ENCODE data around the gene DRGX.
A peak's percentile ranks its signal among the peaks of the same experiment; 100 is the strongest.

DRGX gene

GRCh38 chr10:49408519-49409306, 12.8 kb upstream of the DRGX start:
- no peak for DNase-seq

- DNase-seq: peak in 50 of 56 donors; percentile 5 to 85 (median 42)
Measured at GRCh38 chr10:49407552-49408137, 11.8 kb upstream of the DRGX start.

GRCh38 chr10:49407151-49407550, 11.3 kb upstream of the DRGX start:
- DNase-seq: no peak

DNA sequence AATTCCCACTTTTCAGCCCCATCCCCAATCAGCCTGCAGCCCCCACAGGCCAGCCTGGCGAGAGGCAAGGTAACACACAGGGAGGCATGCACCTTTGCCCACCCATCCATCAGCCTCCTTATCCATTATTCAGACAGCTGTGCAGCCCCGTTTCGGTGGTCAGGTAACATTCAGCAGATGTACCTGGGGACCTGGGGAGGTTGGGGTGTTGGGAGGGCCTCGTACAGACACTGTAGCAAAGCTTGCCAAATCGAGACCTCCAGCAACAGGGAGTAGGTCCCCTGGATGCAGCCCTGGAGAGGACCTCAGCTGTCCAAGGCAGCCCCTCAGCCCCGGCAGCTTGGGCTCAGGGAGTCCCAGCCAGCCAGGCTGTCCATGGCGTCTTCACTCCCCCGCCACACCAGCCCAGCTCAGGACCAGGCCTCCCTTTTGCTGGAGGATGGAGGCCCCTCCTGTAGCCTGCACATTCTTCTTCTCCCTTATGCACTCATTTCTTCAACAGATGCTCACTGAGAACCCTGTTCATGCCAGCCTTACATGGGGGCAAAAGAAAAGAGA, 8.5 kb upstream of the DRGX start:
- DNase-seq: no peak

DNA sequence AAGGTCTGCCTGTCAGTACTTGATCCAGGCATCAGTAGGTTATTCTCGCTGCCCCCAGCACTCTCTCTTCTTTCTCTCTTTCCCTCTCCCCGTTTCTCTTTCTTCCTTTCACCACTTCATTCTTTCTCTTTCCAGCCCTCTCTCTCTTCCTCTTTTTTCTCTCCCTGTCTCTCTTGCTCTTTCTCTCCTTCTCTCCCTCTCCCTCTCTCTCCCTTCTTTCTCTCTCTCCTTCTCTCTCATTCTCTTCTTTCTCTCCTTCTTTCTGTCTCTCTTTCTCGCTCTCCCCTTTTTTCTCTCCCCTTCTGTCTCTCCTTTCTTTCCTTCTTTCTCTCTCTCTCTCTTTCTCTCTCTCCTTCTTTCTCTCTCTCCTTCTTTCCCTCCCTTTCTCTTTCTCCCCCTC, 7.5 kb upstream of the DRGX start:
- no peak for DNase-seq

- DNase-seq: no peak
Measured at GRCh38 chr10:49400365-49400764, 4.5 kb upstream of the DRGX start.

- DNase-seq: no peak
Measured at GRCh38 chr10:49398986-49399385, 3.1 kb upstream of the DRGX start.

DNA sequence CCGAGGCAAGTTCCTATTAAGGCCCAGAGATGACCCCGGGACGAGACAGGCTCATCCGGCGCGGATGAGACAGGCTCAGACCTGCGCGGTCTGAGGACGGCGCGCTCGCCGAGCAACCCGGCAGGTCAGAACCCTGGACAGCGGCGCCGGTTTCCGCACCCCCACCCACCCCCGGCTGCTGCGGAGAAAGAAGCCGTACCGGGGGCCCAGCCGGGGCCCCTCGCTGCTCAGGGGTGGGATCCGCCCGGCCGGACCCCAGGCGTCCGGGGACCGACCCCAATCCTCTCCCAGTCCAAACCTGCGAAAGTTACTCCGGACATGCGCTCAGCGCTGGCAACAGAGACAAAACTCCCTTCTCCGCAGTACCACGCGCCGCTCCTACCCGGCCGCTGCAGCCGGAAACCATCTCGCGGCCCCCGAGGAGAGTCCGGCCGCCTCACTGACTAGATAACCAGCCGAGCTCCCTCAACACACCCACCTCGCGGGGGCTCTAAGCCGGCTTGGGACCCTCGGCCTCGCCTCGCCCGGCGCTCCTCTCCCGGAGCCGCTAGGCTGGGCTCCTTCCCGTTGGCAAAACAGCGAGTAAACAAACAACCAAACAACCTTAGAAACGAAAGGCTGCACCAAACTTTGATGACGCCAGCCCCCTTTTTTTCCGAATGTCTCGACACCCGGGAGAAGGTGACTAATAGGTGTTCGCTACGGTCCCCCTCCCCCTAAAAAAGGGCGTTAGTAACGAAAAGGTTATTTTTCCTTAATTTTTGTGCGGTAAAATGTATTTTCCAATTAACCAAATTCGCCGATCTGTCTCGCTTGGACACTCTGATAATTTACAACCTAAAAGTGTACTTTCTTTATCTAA, 2.3 kb upstream of the DRGX start:
- peak in 7 of 56 donors; percentile 8 to 33 (median 14) for DNase-seq

DNA sequence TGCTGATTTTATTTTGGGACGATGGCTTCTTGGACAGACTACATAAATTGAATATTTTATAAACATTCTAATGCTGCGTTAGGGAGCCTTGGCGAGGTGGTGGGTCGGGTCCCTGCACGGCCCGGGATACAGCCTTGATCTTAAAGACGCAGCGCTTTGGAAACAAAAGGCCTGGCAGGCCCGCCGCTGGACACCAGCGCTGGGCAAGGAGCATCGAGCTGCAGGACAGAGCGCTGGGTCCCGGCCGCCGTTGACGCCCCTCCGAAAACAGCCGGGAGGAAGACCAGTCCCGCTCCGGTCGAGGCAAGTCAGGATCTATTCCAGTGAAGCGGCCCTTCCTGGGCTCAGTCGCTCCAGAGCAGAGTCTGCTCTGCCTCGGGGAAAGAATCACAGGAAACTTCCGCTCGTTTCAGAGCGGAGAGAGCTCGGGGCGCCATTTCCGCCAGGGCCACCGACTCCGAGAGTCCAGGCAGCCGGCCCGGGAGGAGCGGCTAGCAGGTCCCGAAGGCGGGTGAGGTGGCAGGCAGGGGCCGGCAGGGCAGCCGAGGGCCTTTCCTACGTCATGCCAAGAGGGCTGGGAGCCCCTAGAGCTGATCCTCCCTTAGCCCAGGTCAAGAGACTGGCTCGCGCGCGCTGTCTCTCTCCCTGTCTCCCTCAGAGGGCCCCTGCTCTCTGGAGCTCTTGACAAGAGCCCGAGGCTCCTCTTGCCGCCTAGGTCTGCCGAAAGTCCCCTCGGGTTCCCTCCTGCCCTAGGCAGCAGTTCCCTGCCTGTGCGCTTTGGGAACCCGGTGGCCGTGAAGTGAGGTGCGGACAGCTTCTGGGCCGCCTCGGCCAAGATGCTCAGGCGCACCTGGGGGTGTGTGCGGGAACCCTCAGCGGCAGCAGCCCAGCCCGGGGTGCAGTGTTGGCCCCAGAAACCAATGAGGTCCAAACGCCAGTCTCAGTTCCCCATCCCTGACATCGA, 1.4 kb upstream of the DRGX start:
- DNase-seq: no peak

- no peak for DNase-seq
Measured at GRCh38 chr10:49396666-49396999, 744 bp upstream of the DRGX start.

- DNase-seq: no peak
Measured at GRCh38 chr10:49394933-49395740, 752 bp downstream of the DRGX start.

DNA sequence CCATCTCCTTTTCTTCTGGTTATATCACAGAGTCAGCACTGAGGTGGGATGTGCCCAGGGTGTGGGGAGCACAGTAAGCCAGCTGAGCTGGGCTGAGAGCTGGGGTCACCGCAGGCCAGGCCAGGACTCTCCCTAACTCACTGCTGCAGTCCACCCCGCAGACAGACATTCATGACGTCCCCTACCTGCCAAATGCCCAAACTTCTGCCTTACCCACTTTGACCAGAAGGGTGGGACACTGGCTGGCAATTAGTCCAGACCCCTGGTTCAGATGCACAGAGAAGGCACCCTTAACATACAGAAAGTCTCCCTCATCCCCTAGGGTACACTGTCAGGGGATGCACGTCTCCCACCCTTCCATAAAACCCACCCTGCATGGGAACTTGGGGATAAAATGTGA, 2.1 kb downstream of the DRGX start:
- DNase-seq: no peak

- no peak for DNase-seq
Measured at GRCh38 chr10:49393301-49393700, 2.6 kb downstream of the DRGX start.

GRCh38 chr10:49389361-49389933, 6.4 kb downstream of the DRGX start:
- no peak for DNase-seq

DNA sequence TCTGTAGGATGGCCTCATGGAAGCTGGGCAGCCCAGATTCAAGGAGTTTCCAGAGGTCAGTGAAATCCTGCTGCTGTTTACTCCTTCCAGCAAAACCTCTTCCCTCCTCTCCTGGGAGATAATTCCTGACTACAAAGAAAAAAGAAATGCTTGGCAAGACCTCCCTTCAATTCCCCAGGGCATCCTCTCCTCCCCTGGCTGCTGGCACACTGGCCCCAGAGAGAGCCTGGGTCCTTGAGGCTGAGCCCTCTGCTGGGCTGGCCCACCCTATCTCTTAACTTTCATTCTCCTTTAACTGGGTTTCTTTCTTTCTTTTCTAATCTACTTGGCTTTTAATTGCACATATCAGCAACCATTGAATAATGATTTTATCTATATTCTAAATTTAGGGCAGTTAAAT, 7.7 kb downstream of the DRGX start:
- no peak for DNase-seq

GRCh38 chr10:49387071-49387470, 8.8 kb downstream of the DRGX start:
- no peak for DNase-seq

DNA sequence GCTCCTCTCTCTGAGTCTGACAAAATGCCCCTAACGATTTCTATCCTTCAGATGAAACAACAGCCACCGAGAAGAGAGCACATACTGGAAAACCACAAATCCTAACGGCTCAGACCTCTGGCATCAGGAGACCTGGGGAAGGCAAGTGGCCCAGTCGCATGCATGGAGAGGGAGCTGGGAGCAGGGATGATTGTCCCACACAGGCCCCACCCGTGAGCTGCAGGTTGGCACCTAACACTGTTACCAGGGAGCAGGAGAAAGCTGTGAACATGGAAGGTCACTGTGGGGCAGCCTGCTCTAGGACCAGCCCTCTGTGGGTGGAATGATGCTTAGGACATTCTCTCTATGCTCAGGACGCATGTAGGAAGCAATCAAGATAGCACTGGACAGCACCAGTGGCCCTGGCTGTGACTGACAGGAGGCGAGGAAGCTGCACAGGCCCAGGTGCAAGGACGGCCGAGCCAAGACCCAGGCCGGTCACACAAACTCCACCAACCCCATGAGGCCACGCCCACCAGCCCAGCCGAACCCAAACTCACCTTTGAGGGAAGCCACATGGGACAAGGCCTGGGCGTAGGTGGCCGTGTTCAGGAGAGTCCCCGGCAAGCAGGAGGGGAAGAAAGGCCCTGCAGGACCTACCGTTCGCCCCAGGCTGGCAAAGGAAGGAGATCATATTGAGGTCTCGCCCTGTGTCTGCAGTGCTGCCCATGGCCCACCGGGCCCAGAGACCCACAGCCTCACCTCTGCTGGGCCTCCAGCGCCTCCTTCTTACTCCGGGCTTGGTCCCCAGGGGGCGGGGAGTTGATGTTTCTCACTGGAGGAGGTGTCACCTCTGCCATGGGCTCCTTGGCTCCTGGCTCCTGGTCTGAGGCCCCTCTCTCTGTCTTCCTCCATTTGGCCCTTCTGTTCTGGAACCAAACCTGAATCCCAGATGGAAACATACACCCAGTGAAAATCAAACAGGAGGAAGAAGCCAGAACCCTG, 9.7 kb downstream of the DRGX start:
- DNase-seq: no peak

- no peak for DNase-seq
Measured at GRCh38 chr10:49384268-49384953, 11.5 kb downstream of the DRGX start.

Measured in amygdala (tissue), 56 donors.